HepG2 (cell line): Measurements from ENCODE around the gene PJA2. TPM values are rescaled to one million over a fixed set of nuclear protein-coding genes. Genes with fewer than 3 reads are reported as not detected.

Experiments used
- ETV5 ChIP-seq: IDR thresholded peaks from 2 replicates; pipeline ENCODE4 v1.6.1; 2018; ENCODE audit warnings: missing biosample characterization, missing genetic modification reagents, inconsistent platforms, borderline replicate concordance
- HBP1 ChIP-seq: IDR thresholded peaks from 2 replicates; pipeline ENCODE4 v1.6.1; 2016; ENCODE audit warnings: low read depth, control low read depth
- HNF4A ChIP-seq: sonication (generic); formaldehyde crosslinking; IDR thresholded peaks from 2 replicates; pipeline ENCODE4 v1.4.0; 2020; ENCODE audit warnings: missing genetic modification reagents
- IKZF5 ChIP-seq: IDR thresholded peaks from 2 replicates; pipeline ENCODE4 v1.6.1; 2018; ENCODE audit warnings: missing genetic modification reagents, mild to moderate bottlenecking, missing compliant biosample characterization
- JUND ChIP-seq: sonication (generic); formaldehyde crosslinking; IDR thresholded peaks from 2 replicates; pipeline ENCODE4 v1.8.0; 2022; ENCODE audit warnings: mild to moderate bottlenecking, missing genetic modification reagents
- NFE2 ChIP-seq: sonication (generic); formaldehyde crosslinking; IDR thresholded peaks from 2 replicates; pipeline ENCODE4 v1.4.0; 2020; ENCODE audit warnings: missing genetic modification reagents
- POLR2AphosphoS5 ChIP-seq: IDR thresholded peaks from 2 replicates; pipeline ENCODE4 v1.6.1; 2012; ENCODE audit warnings: low read depth, low read length
- SOX5 ChIP-seq: IDR thresholded peaks from 2 replicates; pipeline ENCODE4 v1.6.1; 2016; ENCODE audit warnings: borderline replicate concordance
- THRA ChIP-seq: sonication (generic); formaldehyde crosslinking; IDR thresholded peaks from 2 replicates; pipeline ENCODE4 v1.4.0; 2020; ENCODE audit warnings: missing genetic modification reagents, borderline replicate concordance
- ZBTB20 ChIP-seq: sonication (generic); formaldehyde crosslinking; IDR thresholded peaks from 2 replicates; pipeline ENCODE4 v1.8.1; 2023; ENCODE audit warnings: missing genetic modification reagents, low read depth, mild to moderate bottlenecking, borderline replicate concordance
- ZNF160 ChIP-seq: sonication (generic); formaldehyde crosslinking; IDR thresholded peaks from 2 replicates; pipeline ENCODE4 v1.8.0; 2022; ENCODE audit warnings: mild to moderate bottlenecking, inconsistent platforms, missing genetic modification reagents
- ZNF350 ChIP-seq: sonication (generic); formaldehyde crosslinking; IDR thresholded peaks from 2 replicates; pipeline ENCODE4 v1.4.0; 2020; ENCODE audit warnings: mild to moderate bottlenecking, low read depth, missing genetic modification reagents, borderline replicate concordance
- ZNF547 ChIP-seq: sonication (generic); formaldehyde crosslinking; IDR thresholded peaks from 2 replicates; pipeline ENCODE4 v1.5.1; 2020; ENCODE audit warnings: mild to moderate bottlenecking, missing genetic modification reagents
- ZNF749 ChIP-seq: sonication (generic); formaldehyde crosslinking; IDR thresholded peaks from 2 replicates; pipeline ENCODE4 v1.8.0; 2022; ENCODE audit warnings: mild to moderate bottlenecking, missing genetic modification reagents, moderate library complexity, borderline replicate concordance
- ZNF788 ChIP-seq: sonication (generic); formaldehyde crosslinking; IDR thresholded peaks from 2 replicates; pipeline ENCODE4 v1.5.0; 2020; ENCODE audit warnings: mild to moderate bottlenecking, missing genetic modification reagents, borderline replicate concordance
- polyA plus RNA-seq, 8 experiments: library from polyadenylated mRNA; depleted of rRNA in 3 of 8; stranded (reverse) in 7 of 8; unstranded in 1 of 8; fragments of >200 nt; fragmentation: Illumina TruSeq in 4 of 8; extraction: Trizol in 4 of 8; gene quantifications; 2 replicates each; pipeline versions ENCODE4 v1.2.1 to v1.2.3, GENCODE V29; 2011 to 2016; ENCODE audit warnings: low read depth in 4 of 8, missing spikeins in 1 of 8, mixed read lengths in 1 of 8; ENCODE audit not compliant: insufficient read depth in 1 of 8
- total RNA-seq, 5 experiments: library from RNA; depleted of rRNA; stranded (reverse); fragments of >200 nt; fragmentation: Illumina TruSeq; extraction: Trizol; gene quantifications; 2 replicates each; pipeline ENCODE4 v1.2.3, GENCODE V29; 2016; ENCODE audit warnings: low read depth in 1 of 5
- TF ChIP-seq, protein P1 (sequence below), 2 experiments: IDR thresholded peaks; 2 replicates each; pipeline ENCODE4 v1.6.1; 2011 to 2012; ENCODE audit warnings: low read length in 2 of 2, borderline replicate concordance in 1 of 2, low read depth in 1 of 2, mild to moderate bottlenecking in 1 of 2, moderate library complexity in 1 of 2

PJA2 gene
- total and polyA plus RNA-seq, 2 of the 13 experiments (the other 11 are each of a cell fraction or from before 2014, with no cell fraction given): 39.4 to 41.4 TPM

DNA sequence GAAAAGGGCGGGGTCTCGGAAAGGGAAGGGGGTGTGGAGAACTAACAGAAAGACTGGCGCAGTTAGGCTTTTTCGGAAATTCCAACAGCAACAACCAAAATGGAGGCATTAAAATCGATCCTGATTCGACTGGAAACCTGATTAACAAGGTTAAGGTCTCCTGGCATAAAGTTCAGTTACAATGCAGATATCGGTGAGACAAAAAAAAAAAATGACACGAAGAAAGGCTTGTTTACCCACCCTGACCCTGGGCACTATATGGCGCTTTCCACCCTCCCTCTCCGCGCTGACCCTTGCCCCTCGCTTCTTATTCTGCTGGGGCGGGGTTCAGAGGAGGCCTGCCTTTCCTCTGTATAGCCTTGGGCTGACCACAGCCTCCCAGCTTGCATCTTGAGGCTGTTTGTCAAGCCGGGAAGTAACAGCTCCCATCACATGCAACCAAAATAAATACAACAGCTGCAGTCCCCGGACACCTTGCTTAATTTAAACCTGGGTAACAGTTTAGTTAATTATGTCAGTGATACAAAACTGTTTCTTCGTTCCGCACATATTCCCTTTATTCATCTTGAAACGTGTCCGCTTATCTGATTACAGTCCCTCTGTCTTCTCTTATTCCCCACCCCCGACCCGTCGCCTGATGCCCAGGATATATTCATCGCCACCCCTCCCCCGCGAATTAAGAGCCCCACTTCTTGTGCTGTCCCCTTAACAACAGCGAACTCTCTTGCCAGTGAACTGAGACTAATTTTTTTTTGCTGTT, 795 bp upstream of the PJA2 start (continued):
- TF ChIP-seq IKZF5 (CRISPR knock-in tag): 0 out of 2 replicates have a peak, but pooled peaks have one; percentile 36
- TF ChIP-seq ZBTB20 (CRISPR knock-in tag): 0 out of 2 replicates have a peak, but pooled peaks have one; percentile 47
- TF ChIP-seq, protein P1, sequence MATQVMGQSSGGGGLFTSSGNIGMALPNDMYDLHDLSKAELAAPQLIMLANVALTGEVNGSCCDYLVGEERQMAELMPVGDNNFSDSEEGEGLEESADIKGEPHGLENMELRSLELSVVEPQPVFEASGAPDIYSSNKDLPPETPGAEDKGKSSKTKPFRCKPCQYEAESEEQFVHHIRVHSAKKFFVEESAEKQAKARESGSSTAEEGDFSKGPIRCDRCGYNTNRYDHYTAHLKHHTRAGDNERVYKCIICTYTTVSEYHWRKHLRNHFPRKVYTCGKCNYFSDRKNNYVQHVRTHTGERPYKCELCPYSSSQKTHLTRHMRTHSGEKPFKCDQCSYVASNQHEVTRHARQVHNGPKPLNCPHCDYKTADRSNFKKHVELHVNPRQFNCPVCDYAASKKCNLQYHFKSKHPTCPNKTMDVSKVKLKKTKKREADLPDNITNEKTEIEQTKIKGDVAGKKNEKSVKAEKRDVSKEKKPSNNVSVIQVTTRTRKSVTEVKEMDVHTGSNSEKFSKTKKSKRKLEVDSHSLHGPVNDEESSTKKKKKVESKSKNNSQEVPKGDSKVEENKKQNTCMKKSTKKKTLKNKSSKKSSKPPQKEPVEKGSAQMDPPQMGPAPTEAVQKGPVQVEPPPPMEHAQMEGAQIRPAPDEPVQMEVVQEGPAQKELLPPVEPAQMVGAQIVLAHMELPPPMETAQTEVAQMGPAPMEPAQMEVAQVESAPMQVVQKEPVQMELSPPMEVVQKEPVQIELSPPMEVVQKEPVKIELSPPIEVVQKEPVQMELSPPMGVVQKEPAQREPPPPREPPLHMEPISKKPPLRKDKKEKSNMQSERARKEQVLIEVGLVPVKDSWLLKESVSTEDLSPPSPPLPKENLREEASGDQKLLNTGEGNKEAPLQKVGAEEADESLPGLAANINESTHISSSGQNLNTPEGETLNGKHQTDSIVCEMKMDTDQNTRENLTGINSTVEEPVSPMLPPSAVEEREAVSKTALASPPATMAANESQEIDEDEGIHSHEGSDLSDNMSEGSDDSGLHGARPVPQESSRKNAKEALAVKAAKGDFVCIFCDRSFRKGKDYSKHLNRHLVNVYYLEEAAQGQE (IDR thresholded peaks at IDR 0.05; ENCODE audit: borderline replicate concordance in 1 of 2, low read depth in 1 of 2, low read length in 2 of 2): no peak
- TF ChIP-seq ETV5 (CRISPR knock-in tag): peak; percentile 28; the same call in 1 of the 2 replicates
- TF ChIP-seq POLR2AphosphoS5: peak; percentile 74
- TF ChIP-seq NFE2 (CRISPR knock-in tag): no peak
- TF ChIP-seq SOX5 (CRISPR knock-in tag): peak; percentile 21; the same call in 1 of the 2 replicates
- TF ChIP-seq ZNF749 (CRISPR knock-in tag): peak; percentile 58; the same call in 1 of the 2 replicates
- no peak for TF ChIP-seq JUND (CRISPR knock-in tag)
- TF ChIP-seq HNF4A (CRISPR knock-in tag): peak; percentile 67
- TF ChIP-seq ZNF788 (CRISPR knock-in tag): 0 out of 2 replicates have a peak, but pooled peaks have one; percentile 28
- peak; percentile 46; the same call in 1 of the 2 replicates for TF ChIP-seq ZNF350
- no peak for TF ChIP-seq HBP1
- no peak for TF ChIP-seq ZNF547 (CRISPR knock-in tag)
- no peak; the same call in 1 of the 2 replicates for TF ChIP-seq THRA (CRISPR knock-in tag)
- 0 out of 2 replicates have a peak, but pooled peaks have one; percentile 18 for TF ChIP-seq ZNF160 (CRISPR knock-in tag)
